ENCODE measurements around the gene MT2A.

MT2A gene

GRCh38 chr16:56639045-56639444, 30.7 kb downstream of the MT2A start:
- DNase-seq (ENCODE audit: low read depth) = no peak

- DNase-seq (ENCODE audit: low read depth) = no peak
Measured at GRCh38 chr16:56640076-56640475, 31.7 kb downstream of the MT2A start.

GRCh38 chr16:56641166-56641565, 32.8 kb downstream of the MT2A start:
- no peak for DNase-seq (ENCODE audit: low read depth)

- DNase-seq (ENCODE audit: low read depth) = peak; percentile 52
Measured at GRCh38 chr16:56643080-56643778, 34.8 kb downstream of the MT2A start.

- DNase-seq (ENCODE audit: low read depth) = no peak
Measured at GRCh38 chr16:56643833-56644232, 35.4 kb downstream of the MT2A start.

GRCh38 chr16:56645311-56645710, 36.9 kb downstream of the MT2A start:
- no peak for DNase-seq (ENCODE audit: low read depth)

- DNase-seq (ENCODE audit: low read depth) = no peak
Measured at GRCh38 chr16:56645838-56646237, 37.5 kb downstream of the MT2A start.

GRCh38 chr16:56647641-56648431, 39.5 kb downstream of the MT2A start:
- DNase-seq (ENCODE audit: low read depth) = no peak

GRCh38 chr16:56649271-56649670, 40.9 kb downstream of the MT2A start:
- DNase-seq (ENCODE audit: low read depth) = no peak

GRCh38 chr16:56649820-56650219, 41.4 kb downstream of the MT2A start:
- DNase-seq (ENCODE audit: low read depth) = no peak

- no peak for DNase-seq (ENCODE audit: low read depth)
Measured at GRCh38 chr16:56651586-56651985, 43.2 kb downstream of the MT2A start, which contains the start of gene MT1B. TSS of gene MT1B (plus strand) at chr16:56651886. CDS start at chr16:56651954, 68 bp downstream.

- DNase-seq (ENCODE audit: low read depth) = no peak
Measured at GRCh38 chr16:56652600-56652999, 44.2 kb downstream of the MT2A start.

GRCh38 chr16:56653218-56653617, 44.8 kb downstream of the MT2A start:
- DNase-seq (ENCODE audit: low read depth) = no peak

GRCh38 chr16:56657555-56658326, 49.4 kb downstream of the MT2A start, which contains the start of gene MT1F:
TSS of gene MT1F (plus strand) at chr16:56657959. CDS start at chr16:56658059, 100 bp downstream.
- peak; percentile 59 for DNase-seq (ENCODE audit: low read depth)

GRCh38 chr16:56658327-56658875, 50.0 kb downstream of the MT2A start:
- no peak for DNase-seq (ENCODE audit: low read depth)

All from T follicular helper cell (primary cell).